ENCODE results near the gene TMEM178B.
A peak's percentile ranks its signal among the peaks of the same experiment; 100 is the strongest.

DNA sequence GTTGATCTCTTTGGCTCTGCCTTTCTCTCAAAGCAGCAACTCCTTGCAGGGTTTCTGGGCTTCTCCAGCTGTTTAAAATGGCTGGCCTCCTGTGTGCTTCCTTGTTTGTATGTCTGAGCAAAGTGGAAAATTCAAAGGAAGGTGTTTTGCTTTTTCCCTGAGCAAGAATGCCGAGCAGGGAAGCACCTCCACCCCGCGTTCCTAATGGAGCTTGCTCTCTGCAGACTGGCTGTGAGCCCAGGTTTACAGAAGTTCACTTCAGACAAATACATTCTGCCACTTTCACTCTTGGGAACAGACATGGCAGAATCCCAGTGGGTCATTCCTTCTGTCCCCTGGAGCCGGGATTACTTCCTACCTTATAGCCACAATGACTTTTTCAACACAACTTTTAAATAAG is 295.6 kb downstream of the TMEM178B start:
- TF ChIP-seq POLR2A (IDR thresholded peaks at IDR 0.05): peak in 1 of 2 donors; percentile 30
- TF ChIP-seq CTCF (IDR thresholded peaks at IDR 0.05): no peak

All from thyroid gland (tissue), 4 donors.